NCI-H146 treated with DMSO at 0.1 percent for 48 hours (cell line): ENCODE data around the gene STAG2.
"Not testable (repeated sequence)": the region's sequence is repeated elsewhere in the genome, so short reads cannot be mapped to it uniquely, and the experiment has no call there.

Experiments
- DNase-seq: peaks from one replicate; lab custom pipeline; 2025; ENCODE audit not compliant: unreplicated experiment; lab: John Stamatoyannopoulos, UW

The STAG2 gene

DNA sequence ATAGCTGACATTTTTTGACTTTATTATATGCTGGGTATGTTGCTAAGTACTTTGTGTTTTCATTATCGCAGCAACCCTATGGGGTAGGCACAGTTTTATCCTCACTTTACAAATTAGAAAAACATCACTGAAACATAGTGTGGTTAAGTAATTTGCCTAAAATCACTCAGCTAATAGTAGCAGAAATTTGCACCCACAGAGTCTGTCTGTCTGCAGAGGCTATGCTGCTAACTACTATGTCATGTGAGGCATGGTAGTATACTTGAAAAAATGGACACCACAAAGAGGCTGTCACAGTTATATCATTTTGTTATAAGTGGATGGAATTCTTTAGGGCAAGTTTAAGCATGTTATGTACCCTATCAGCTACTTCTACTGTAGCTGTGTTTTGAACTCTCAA is 69.0 kb downstream of the STAG2 start:
- no peak for DNase-seq

DNA sequence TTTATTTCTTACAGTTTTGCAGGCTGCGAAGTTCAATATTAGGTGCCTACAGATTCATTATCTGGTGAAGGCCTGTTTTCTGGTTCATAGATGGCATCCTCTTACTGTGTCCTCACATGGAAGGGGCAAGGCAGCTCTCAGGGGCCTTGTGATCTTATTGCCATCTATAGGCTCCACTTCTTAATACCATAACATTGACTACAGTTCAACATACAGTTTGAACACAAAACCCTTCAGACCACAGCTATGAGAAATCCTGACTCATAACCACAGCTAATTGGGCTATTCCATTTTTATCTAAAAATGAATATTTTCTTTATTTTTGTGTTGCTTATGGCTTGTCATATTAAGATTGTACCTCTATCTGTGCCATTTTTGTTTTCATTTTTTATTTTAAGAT is 72.3 kb downstream of the STAG2 start:
- no peak for DNase-seq

DNA sequence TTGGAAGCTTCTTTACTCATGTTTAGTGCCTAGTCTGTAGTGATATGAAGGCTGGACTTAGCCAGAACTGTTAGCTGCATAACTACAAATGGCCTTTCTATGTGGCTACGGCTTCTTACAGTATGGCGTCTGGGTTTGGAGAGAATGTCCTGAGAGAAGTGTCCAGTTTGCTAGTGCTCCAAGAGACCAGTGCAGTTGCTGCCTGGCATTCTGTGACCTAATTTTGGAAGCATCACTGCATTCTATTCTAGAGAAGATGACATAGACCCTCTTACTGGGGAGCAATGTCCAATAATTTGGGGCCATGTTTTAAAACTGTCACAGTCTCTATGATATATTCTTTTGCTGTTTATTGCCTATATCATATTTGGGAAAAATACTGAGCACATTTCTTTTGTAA is 74.2 kb downstream of the STAG2 start:
- no peak for DNase-seq

DNA sequence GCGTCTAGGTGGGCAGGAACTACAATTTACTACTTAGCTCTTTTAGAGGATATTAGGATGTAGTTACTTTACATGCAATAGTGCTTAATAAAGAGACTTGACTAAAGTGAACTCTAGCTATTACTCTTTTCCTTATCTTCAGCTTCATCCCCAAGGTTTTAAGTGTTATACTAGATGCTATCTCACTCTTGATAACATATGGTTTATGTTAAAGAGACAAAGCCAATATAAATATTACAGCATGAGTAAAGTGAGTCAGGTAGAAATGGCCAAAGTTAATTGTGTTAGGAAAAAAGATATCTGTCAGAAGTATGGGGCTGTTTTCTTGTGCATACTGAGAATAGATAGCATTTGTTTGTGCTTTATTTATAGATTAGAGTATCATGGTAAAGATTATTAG is 80.5 kb downstream of the STAG2 start:
- no peak for DNase-seq

DNA sequence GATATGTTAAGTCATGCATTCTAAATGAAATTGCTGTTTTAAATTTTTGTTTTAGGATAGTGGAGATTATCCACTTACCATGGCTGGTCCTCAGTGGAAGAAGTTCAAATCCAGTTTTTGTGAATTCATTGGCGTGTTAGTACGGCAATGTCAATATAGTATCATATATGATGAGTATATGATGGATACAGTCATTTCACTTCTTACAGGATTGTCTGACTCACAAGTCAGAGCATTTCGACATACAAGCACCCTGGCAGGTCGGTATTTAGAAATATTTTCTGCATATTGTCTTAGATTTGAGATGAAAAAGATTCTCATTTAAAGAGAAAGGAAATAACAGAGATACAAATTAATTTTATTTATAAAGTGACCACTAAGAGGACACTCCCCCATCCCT is 83.6 kb downstream of the STAG2 start:
- no peak for DNase-seq

DNA sequence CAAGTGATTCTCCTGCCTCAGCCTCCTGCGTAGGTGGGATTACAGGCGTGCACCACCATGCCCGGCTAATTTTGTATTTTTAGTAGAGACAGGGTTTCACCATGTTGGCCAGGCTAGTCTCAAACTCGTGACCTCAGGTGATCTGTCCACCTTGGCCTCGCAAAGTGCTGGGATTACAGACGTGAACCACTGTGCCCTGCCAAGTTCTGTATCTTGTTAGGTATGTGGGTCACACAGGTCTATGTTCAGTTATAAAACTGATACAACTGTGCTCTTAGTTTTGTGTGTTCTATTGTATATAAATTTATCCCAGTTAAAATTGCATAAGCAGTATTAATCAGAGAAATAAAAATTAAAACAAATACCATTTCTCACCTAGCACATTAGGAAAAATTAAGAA is 122.9 kb downstream of the STAG2 start:
- not testable (repeated sequence) for DNase-seq

DNA sequence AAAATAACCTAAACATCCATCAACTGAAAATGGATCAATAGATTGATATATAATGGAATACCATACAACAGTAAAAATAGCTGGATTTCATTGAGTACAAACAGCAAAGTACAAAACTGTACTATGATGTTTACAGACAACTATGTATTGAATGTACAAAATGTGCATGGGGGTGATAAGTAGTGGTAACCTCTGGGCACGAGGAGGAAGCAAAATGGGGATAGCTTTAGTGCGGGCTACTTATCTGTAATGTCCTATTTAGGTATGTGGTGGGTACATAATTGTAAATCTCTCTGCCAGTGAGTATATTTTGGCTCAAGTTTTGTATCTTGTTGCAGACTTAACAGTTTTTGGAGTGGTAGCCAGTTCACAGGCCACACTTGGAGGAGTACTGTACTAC is 123.6 kb downstream of the STAG2 start:
- DNase-seq, result no peak

DNA sequence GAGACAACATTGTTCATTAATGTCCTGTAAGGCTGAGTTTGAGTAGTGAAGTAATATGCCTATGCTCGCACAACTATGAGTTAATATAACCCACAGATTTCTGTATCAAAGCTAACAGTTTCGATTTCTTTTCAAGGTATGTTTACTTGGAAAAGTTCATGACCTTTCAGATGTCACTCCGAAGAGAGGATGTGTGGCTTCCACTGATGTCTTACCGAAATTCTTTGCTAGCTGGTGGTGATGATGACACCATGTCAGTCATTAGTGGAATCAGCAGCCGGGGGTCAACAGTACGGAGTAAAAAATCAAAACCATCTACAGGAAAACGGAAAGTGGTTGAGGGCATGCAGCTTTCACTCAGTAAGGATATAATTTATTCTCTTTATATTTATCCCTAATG is 124.9 kb downstream of the STAG2 start:
- DNase-seq, result no peak

DNA sequence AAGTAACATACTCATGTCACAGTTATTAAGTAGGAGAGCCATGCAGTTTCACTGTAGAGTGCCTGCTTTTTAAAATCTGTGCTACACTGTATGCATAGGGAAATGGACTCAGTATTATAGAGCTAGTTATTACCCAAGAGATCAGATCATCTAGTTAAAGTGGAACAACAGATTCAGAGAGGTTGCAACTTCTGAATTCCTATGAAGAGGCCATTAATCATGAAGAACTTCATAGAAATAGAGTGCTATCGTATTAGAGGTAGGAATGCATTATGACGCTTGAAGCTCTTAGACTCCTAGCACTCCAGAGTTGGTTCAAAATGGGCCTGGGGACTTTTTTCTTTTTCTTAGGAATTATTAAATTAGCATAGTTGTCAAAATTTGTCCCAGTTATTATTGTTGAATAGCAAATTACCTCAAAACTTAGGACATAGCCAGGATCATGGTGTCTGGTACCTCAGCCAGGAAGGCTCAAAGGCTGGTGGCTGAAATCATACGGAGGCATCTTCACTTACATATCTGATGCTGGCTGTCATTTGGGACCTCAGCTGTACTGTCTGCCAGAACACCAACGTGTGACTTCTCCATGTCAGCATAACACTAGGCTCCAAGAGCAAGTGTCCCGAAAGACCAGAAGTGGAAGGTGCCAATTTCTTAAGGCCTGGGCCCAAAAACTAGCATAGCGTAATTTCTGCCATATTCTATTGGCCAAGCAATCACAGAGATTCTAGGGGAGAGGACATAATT is 125.7 kb downstream of the STAG2 start:
- DNase-seq, result no peak

DNA sequence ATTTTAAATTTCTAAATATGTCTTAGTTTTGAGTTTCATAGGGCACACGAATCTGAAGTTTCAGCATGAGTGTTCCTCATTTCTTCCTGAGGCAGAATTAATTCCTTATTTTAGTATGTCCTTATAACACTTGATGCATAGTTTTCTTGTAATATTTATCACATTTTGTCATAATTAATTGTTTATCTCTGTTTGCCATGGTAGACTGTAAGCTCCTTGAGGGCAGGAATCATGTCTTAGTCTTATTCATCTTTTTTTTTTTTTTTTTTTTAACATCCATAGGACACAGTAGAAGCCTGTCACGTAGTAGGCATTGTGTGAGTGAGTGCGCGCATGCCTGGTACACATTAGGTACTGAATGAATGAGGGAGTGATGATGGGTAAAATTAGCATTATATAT is 131.7 kb downstream of the STAG2 start:
- DNase-seq, result no peak

DNA sequence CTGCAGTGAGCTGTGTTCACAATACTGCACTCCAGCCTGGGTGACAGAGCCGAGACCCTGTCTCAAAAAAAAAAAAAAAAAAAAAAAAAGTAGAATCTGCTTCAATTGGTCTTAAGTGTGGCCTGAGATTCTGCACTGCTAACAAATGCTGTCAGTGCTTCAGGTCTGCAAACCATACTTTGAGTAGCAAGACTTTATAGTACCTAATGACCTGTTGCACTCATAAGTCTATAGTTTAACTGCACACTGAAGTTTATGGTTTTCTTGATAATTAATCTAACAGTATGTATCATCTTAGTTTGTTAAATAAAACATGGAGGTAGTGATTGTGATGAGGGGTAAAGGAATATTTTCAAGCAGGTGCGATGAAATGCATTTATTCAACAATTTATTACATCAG is 135.6 kb downstream of the STAG2 start:
- DNase-seq, result no peak

DNA sequence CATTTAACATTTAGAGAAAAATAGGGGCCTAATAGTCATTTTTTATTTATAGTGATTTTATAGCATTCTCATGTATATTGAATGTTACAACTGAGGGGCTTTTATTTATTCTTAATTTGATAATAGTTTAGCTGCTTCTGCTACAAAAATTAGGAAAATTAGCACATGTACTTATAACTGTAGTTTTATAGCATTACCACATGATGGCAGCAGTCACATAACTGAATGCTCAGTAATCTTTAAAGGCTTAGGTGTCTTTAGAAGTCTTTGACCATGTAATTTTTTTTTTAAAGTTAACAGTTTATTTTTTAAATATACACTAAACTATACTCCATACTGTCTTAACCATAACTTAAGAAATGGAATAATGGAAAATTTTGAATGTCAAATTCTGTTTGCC is 136.6 kb downstream of the STAG2 start:
- DNase-seq, result no peak

DNA sequence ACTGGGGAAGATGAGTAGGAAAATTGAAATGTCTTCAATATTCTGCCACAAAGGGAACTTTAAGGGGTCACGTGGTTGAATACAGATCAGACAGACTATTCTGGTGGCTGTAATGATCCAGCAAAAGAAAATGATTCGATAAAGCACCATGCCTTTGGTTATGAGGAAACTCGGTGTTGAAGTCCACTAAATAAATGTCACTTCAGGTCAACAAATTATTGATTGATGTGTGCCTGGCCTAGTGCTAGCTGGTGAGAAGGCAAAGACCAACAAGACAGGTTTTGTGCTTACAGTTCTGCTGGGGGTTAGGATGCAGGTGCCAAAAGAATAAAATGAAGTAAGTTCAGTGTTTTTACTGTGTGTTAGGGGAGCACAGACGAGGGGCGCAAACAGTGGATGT is 142.5 kb downstream of the STAG2 start:
- DNase-seq, result no peak

DNA sequence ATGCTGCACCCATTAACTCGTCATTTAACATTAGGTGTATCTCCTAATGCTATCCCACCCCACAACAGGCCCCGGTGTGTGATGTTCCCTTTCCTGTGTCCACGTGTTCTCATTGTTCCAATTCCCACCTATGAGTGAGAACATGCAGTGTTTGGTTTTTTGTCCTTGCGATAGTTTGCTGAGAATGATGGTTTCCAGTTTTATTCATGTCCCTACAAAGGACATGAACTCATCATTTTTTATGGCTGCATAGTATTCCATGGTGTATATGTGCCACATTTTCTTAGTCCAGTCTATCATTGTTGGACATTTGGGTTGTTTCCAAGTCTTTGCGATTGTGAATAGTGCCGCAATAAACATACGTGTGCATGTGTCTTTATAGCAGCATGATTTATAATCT is 143.0 kb downstream of the STAG2 start:
- not testable (repeated sequence) for DNase-seq

DNA sequence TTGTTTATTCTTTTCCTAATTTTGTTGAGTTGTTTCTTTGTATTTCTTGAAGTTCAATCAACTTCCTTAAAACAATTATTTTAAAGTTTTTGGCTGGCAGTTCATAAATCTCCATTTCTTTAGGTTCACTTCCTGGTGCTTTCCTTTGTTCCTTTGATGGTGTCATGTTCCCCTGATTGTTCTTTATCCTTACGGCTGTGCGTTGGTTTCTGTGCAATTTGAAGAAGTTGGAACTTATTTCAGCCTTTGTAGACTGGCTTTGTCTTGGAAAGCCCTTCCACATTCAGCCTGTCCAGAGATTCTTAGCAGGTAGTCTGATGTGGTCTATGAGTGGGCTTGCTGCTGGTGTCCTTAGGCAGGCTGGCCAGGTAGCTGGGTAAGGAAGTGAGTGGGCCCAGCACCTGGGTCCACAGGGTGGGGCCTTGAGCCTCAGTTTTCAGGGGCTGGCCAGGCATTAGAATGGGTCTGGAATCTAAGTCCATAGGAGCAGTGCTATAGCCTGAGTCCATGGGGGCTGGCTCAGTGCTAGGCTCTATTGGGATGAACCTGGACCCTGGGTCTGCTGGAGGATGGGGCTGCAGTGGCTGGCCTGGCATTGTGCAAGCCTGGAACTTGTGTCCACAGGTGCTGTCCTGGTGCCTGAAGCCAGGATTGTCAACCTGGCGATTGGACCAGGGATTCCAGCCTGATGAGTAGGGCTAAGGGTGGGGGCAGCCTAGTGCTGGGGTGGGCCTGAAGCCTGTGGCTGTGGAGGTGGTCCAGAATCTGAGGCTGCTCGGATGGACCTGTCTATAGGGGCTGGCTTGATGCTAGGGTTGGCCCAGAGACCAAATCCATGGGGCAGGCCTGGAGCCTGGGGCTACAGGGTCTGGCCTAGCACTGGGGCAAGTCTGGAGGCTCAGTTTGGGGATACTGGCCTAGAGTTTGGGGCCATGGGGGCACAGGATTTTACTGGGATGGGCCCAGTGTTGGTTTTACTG is 152.4 kb downstream of the STAG2 start:
- DNase-seq, result no peak

DNA sequence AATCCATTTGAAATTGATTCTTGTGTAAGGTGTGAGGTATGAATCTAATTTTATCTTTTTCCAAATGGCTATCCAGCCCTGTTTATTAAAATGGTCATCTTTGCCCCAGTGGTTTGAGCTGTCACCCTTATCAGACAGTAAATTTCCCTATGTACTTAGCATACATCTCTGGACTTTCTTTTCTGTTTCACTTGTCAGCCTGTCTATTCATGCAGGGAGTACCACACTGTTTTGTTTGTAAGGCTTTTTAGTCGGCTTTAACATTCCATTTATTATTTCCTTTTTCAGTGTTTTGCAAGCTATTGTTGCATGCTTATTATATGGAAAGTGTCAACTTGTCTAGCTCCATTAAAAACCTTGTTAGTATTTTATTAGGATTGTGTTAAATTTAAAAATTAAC is 155.8 kb downstream of the STAG2 start:
- DNase-seq, result no peak

DNA sequence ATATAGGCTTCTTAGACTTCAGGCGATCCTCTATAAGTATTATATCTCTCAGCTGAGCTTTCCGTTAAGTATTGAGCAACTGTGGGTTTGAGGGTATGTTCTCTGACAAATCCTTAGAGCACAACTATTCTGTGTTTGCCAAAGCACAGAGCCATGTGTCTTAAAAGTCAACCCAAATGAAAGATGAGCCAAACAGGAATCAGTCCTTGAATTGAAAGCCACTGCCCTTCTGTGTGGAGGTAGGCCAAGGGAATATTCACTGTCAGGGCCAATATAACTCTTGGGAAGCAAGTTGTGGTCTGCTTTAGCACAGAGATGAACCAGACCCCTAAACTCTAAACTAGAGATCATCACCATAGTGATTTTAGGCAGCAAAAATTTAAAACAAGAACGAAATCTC is 164.0 kb downstream of the STAG2 start:
- no peak for DNase-seq

DNA sequence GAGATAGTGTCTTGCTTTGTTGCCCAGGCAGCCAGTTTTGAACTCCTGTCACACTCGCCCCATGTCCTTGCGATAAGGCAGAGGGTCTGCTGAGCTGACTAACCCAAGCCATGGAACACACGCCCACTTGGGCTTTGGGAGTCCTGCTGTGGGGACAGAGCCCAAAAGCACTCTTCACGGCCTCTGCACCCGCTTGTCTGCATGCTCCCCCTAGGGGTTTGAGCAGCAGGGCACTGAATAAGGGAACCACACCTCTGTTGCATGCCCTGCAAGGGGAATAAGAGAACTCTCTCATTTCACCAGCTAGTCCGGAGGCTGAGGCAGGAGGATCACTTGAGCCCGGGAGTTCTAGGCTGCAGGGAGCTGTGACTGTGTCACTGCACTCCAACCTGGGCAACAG is 166.0 kb downstream of the STAG2 start:
- no peak for DNase-seq

DNA sequence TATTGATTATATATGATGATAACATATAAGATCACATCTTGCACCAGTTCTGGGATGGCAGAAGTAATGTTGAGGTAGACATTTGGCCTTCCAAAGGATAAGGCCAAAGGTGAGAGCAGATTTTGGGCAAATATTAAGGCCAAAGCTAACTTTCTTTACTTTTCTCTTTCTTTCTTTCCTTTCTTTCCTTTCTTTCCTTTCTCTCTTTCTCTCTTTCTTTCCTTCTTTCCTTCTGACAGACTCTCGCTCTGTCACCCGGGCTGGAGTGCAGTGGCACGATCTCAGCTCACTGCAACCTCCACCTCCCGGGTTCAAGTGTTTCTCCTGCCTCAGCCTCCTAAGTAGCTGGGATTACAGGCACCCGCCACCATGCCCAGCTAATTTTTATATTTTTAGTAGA is 170.9 kb downstream of the STAG2 start:
- DNase-seq, result not testable (repeated sequence)

DNA sequence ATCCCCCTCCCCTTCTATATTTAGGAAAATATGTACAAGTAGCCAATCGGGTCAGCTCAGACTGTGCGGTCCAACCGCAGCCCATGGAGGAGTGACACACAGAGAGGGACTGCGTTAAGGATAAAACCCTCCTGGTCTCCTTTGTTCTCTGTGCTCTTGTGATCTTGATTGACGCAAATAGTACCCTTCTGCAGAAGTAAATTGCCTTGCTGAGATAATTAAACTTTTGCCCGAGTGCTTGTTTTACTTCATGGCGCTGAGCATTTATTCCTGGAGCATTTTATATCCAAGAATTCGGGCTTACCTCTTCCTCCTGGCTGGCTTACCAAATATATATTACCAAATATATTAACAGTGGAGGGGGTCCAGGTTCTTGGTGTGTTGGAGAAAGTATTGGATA is 184.2 kb downstream of the STAG2 start:
- no peak for DNase-seq

DNA sequence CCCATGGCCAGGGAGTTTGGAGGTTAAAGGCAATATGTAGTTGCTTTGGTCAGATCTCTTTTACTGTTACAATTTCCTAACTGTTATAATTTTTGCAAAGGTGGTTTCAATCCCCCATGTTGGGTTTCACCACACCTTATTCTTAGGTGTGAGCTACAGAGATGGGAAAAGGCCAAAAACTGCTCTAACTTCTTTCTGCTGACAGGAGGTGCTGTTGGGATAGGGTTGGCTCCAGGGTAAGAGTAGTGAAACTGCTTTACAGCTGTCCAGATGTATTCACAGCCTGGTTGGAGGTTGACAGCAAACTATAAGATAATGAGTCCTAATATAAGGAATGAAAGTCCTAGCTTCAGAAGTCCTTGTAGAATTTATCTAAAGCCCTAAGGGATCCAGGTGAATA is 189.7 kb downstream of the STAG2 start:
- DNase-seq, result no peak
